HepG2 (cell line): Measurements from ENCODE around the gene ENTPD6. TPM values are rescaled to one million over a fixed set of nuclear protein-coding genes. Genes with fewer than 3 reads are reported as not detected.

Experiments used
- AGO2 ChIP-seq: fragments of 200-400 bp; formaldehyde crosslinking; optimal IDR thresholded peaks from 2 replicates; pipeline ENCODE3; 2017; ENCODE audit warnings: mild to moderate bottlenecking, low read depth, low read length, moderate library complexity
- DNMT3B ChIP-seq: conservative IDR thresholded peaks from 2 replicates; pipeline ENCODE4 v1.6.1; 2016; ENCODE audit warnings: missing biosample characterization, control low read depth
- ETV5 ChIP-seq: IDR thresholded peaks from 2 replicates; pipeline ENCODE4 v1.6.1; 2018; ENCODE audit warnings: missing biosample characterization, missing genetic modification reagents, inconsistent platforms, borderline replicate concordance
- GPN1 ChIP-seq: sonication (generic); formaldehyde crosslinking; IDR thresholded peaks from 2 replicates; pipeline ENCODE4 v1.5.1; 2020; ENCODE audit warnings: missing genetic modification reagents, borderline replicate concordance
- KLF15 ChIP-seq: sonication (generic); formaldehyde crosslinking; IDR thresholded peaks from 2 replicates; pipeline ENCODE4 v1.8.1; 2023; ENCODE audit warnings: borderline replicate concordance, mild to moderate bottlenecking, inconsistent platforms, missing genetic modification reagents, mixed read lengths
- PITX1 ChIP-seq: sonication (generic); formaldehyde crosslinking; IDR thresholded peaks from 2 replicates; pipeline ENCODE4 v1.5.1; 2020; ENCODE audit warnings: mild to moderate bottlenecking, missing genetic modification reagents
- ZFY ChIP-seq: sonication (generic); formaldehyde crosslinking; IDR thresholded peaks from 2 replicates; pipeline ENCODE4 v1.4.0; 2020; ENCODE audit warnings: missing genetic modification reagents
- ZNF12 ChIP-seq: sonication (generic); formaldehyde crosslinking; IDR thresholded peaks from 2 replicates; pipeline ENCODE4 v1.5.0; 2020; ENCODE audit warnings: missing genetic modification reagents
- ZNF160 ChIP-seq: sonication (generic); formaldehyde crosslinking; IDR thresholded peaks from 2 replicates; pipeline ENCODE4 v1.8.0; 2022; ENCODE audit warnings: mild to moderate bottlenecking, inconsistent platforms, missing genetic modification reagents
- ZNF331 ChIP-seq: sonication (generic); formaldehyde crosslinking; IDR thresholded peaks from 2 replicates; pipeline ENCODE4 v1.4.0; 2020; ENCODE audit warnings: missing genetic modification reagents
- ZNF556 ChIP-seq: sonication (generic); formaldehyde crosslinking; IDR thresholded peaks from 2 replicates; pipeline ENCODE4 v1.4.0; 2020; ENCODE audit warnings: mild to moderate bottlenecking, missing genetic modification reagents, borderline replicate concordance
- ZNF781 ChIP-seq: sonication (generic); formaldehyde crosslinking; IDR thresholded peaks from 2 replicates; pipeline ENCODE4 v1.5.1; 2020; ENCODE audit warnings: borderline replicate concordance, mild to moderate bottlenecking, missing genetic modification reagents; ENCODE audit errors: not compliant biosample characterization
- polyA plus RNA-seq, 8 experiments: library from polyadenylated mRNA; depleted of rRNA in 3 of 8; stranded (reverse) in 7 of 8; unstranded in 1 of 8; fragments of >200 nt; fragmentation: Illumina TruSeq in 4 of 8; extraction: Trizol in 4 of 8; gene quantifications; 2 replicates each; pipeline versions ENCODE4 v1.2.1 to v1.2.3, GENCODE V29; 2011 to 2016; ENCODE audit warnings: low read depth in 4 of 8, missing spikeins in 1 of 8, mixed read lengths in 1 of 8; ENCODE audit not compliant: insufficient read depth in 1 of 8
- total RNA-seq, 5 experiments: library from RNA; depleted of rRNA; stranded (reverse); fragments of >200 nt; fragmentation: Illumina TruSeq; extraction: Trizol; gene quantifications; 2 replicates each; pipeline ENCODE4 v1.2.3, GENCODE V29; 2016; ENCODE audit warnings: low read depth in 1 of 5
- TF ChIP-seq, protein P1 (sequence below): sonication (generic); formaldehyde crosslinking; IDR thresholded peaks from one replicate; pipeline ENCODE4 v1.5.1; 2020; ENCODE audit warnings: mild to moderate bottlenecking, missing genetic modification reagents; ENCODE audit errors: not compliant biosample characterization
- TF ChIP-seq, protein P2 (sequence below): sonication (generic); formaldehyde crosslinking; IDR thresholded peaks from 2 replicates; pipeline ENCODE4 v1.5.1; 2020; ENCODE audit warnings: mild to moderate bottlenecking, missing genetic modification reagents, moderate library complexity

Gene ENTPD6
- total and polyA plus RNA-seq, 2 of the 13 experiments (the other 11 are each of a cell fraction or from before 2014, with no cell fraction given): 164 to 172 TPM

DNA sequence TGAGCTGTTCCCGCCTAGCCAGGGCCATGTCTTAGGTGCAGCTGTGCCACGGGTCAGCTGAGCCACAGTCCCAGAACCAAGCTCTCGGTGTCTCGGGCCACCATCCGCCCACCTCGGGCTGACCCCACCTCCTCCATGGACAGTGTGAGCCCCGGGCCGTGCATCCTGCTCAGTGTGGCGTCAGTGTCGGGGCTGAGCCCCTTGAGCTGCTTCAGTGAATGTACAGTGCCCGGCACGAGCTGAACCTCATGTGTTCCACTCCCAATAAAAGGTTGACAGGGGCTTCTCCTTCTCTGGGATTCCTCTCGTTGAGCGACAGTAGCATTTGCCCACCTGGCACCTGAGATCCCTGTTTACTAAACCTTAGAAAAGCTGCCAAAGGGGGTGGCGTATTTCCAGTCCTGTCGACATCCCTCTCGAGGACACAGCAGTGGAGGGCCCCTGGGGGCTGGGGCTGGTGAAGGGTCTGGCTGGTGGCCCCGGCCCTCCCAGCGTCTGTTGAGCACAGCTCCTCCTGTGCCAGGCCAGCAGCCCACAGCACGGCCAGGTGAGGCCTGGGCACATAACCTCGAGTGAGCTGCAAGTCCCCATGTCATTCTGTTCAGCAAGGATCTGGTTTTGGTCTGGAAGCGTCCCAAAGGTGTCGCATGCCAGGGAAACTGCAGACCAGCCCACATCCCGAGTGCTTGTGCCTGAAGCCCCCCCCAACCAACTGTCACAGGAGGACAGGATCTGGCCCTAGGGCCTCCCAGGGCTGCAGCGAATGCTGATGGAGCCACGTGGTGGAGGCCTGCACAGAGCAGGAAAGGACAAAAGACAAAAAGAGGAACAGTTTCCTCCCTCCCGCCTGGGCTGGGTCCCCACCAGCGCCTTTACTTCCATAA is 31.2 kb downstream of the ENTPD6 start (continued):
- TF ChIP-seq, protein P1, sequence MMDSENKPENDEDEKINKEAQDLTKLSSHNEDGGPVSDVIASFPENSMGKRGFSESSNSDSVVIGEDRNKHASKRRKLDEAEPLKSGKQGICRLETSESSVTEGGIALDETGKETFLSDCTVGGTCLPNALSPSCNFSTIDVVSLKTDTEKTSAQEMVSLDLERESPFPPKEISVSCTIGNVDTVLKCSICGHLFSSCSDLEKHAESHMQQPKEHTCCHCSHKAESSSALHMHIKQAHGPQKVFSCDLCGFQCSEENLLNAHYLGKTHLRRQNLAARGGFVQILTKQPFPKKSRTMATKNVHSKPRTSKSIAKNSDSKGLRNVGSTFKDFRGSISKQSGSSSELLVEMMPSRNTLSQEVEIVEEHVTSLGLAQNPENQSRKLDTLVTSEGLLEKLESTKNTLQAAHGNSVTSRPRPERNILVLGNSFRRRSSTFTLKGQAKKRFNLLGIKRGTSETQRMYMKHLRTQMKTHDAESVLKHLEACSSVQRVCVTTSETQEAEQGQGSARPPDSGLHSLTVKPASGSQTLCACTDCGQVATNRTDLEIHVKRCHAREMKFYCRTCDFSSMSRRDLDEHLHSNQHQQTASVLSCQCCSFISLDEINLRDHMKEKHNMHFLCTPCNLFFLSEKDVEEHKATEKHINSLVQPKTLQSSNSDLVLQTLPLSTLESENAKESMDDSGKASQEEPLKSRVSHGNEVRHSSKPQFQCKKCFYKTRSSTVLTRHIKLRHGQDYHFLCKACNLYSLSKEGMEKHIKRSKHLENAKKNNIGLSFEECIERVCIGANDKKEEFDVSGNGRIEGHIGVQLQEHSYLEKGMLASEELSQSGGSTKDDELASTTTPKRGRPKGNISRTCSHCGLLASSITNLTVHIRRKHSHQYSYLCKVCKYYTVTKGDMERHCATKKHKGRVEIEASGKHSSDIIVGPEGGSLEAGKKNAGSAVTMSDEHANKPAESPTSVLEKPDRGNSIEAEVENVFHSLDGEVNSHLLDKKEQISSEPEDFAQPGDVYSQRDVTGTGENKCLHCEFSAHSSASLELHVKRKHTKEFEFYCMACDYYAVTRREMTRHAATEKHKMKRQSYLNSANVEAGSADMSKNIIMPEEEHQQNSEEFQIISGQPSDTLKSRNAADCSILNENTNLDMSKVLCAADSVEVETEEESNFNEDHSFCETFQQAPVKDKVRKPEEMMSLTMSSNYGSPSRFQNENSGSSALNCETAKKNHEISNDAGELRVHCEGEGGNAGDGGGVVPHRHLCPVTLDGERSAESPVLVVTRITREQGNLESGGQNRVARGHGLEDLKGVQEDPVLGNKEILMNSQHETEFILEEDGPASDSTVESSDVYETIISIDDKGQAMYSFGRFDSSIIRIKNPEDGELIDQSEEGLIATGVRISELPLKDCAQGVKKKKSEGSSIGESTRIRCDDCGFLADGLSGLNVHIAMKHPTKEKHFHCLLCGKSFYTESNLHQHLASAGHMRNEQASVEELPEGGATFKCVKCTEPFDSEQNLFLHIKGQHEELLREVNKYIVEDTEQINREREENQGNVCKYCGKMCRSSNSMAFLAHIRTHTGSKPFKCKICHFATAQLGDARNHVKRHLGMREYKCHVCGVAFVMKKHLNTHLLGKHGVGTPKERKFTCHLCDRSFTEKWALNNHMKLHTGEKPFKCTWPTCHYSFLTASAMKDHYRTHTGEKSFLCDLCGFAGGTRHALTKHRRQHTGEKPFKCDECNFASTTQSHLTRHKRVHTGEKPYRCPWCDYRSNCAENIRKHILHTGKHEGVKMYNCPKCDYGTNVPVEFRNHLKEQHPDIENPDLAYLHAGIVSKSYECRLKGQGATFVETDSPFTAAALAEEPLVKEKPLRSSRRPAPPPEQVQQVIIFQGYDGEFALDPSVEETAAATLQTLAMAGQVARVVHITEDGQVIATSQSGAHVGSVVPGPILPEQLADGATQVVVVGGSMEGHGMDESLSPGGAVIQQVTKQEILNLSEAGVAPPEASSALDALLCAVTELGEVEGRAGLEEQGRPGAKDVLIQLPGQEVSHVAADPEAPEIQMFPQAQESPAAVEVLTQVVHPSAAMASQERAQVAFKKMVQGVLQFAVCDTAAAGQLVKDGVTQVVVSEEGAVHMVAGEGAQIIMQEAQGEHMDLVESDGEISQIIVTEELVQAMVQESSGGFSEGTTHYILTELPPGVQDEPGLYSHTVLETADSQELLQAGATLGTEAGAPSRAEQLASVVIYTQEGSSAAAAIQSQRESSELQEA: peak; percentile 75
- peak; percentile 72; the same call in 1 of the 2 replicates for TF ChIP-seq ZNF556
- TF ChIP-seq, protein P2, sequence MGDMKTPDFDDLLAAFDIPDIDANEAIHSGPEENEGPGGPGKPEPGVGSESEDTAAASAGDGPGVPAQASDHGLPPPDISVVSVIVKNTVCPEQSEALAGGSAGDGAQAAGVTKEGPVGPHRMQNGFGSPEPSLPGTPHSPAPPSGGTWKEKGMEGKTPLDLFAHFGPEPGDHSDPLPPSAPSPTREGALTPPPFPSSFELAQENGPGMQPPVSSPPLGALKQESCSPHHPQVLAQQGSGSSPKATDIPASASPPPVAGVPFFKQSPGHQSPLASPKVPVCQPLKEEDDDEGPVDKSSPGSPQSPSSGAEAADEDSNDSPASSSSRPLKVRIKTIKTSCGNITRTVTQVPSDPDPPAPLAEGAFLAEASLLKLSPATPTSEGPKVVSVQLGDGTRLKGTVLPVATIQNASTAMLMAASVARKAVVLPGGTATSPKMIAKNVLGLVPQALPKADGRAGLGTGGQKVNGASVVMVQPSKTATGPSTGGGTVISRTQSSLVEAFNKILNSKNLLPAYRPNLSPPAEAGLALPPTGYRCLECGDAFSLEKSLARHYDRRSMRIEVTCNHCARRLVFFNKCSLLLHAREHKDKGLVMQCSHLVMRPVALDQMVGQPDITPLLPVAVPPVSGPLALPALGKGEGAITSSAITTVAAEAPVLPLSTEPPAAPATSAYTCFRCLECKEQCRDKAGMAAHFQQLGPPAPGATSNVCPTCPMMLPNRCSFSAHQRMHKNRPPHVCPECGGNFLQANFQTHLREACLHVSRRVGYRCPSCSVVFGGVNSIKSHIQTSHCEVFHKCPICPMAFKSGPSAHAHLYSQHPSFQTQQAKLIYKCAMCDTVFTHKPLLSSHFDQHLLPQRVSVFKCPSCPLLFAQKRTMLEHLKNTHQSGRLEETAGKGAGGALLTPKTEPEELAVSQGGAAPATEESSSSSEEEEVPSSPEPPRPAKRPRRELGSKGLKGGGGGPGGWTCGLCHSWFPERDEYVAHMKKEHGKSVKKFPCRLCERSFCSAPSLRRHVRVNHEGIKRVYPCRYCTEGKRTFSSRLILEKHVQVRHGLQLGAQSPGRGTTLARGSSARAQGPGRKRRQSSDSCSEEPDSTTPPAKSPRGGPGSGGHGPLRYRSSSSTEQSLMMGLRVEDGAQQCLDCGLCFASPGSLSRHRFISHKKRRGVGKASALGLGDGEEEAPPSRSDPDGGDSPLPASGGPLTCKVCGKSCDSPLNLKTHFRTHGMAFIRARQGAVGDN: peak; percentile 98
- peak; percentile 86 for TF ChIP-seq ZFY (CRISPR knock-in tag)
- TF ChIP-seq PITX1: no peak
- TF ChIP-seq ZNF331 (CRISPR knock-in tag): peak; percentile 39; the same call in 1 of the 2 replicates
- 0 out of 2 replicates have a peak, but pooled peaks have one; percentile 38 for TF ChIP-seq ZNF160 (CRISPR knock-in tag)
- no peak for TF ChIP-seq DNMT3B (CRISPR knock-in tag)
- no peak for TF ChIP-seq GPN1 (CRISPR knock-in tag)
- TF ChIP-seq KLF15: no peak
- peak; percentile 92 for TF ChIP-seq AGO2
- peak; percentile 73 for TF ChIP-seq ZNF781 (CRISPR knock-in tag)
- TF ChIP-seq ETV5 (CRISPR knock-in tag): 0 out of 2 replicates have a peak, but pooled peaks have one; percentile 26
- peak; percentile 44; the same call in 1 of the 2 replicates for TF ChIP-seq ZNF12 (CRISPR knock-in tag)
